Measurements from ENCODE around the gene NPTX2. TPM values are rescaled to one million over a fixed set of nuclear protein-coding genes. Genes with fewer than 3 reads are reported as not detected.

Gene NPTX2
- total RNA-seq, 1 experiment from 2014 or later = not detected

DNA sequence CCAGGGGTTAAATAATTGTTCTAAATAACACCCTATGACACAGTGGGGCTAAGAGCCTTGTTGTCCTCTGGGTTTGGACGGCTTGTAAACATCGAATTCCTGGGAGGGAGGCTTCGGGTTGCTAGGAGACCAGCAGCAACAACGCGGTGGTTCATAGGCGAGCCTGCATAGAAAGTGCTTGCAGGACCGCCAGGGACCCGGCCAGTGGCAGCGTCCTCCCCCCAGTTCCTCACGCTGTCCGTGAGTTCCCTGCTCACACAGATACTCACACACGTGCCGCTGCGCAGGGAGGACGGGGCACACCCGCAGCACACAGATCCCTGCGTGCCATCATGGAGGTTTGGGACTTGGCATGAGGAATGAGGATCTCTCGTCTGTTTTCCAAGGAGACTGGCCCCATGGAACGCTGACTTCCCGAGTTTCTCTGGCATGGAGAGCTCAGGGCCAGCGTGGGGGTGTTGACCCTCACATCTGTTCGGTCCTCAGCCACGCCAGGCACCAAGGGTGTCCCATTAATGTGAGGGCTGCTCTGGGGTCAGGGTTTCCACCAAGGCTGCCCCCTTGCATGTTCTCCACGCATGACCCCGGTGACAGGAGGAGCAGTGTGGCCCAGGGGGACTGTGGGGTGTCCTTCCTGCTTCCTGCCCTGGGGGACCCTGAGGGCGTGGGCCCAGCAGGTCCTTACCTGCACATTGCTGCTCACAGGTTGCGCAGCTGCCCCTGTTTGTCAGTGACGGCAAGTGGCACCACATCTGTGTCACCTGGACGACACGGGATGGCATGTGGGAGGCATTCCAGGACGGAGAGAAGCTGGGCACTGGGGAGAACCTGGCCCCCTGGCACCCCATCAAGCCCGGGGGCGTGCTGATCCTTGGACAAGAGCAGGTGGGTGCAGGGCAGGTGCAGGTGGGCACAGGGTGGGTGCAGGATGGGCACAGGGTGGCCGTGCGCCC is 9.7 kb downstream of the NPTX2 start:
- ATAC-seq = no peak
- H3K36me3 ChIP-seq (ENCODE audit: control insufficient read depth in 1 of 2, insufficient read depth in 2 of 2, low read length in 2 of 2) = no peaks in the 10 kb centered on the region
- no peaks in the 10 kb centered on the region for H4K20me1 ChIP-seq (ENCODE audit: insufficient read depth)
- no peaks in the 10 kb centered on the region for H3K9me3 ChIP-seq (ENCODE audit: control insufficient read depth in 1 of 2, insufficient read depth in 1 of 2, low read depth in 1 of 2, low read length in 2 of 2)
- no peak overlapping the region for H3K27ac ChIP-seq (ENCODE audit: low read depth, low read length)
- H3K4me3 ChIP-seq (replicated peaks in 1 of 2; ENCODE audit: low read depth in 1 of 2, low read length in 2 of 2) = no peak overlapping the region
- CTCF ChIA-PET = no interaction called here
- H3K4me1 ChIP-seq (ENCODE audit: control insufficient read depth in 1 of 2, insufficient read depth in 2 of 2, low read length in 2 of 2) = no peaks in the 10 kb centered on the region
- H3K4me2 ChIP-seq (ENCODE audit: low read length) = no peak overlapping the region
- intact Hi-C loops (cut with micrococcal nuclease) = no loop called here
- no peak for DNase-seq (ENCODE audit: low read depth, low spot score)
- no peaks in the 10 kb centered on the region for H3K79me2 ChIP-seq (ENCODE audit: insufficient read depth, low read length)
- RAD21 ChIA-PET (ENCODE audit: low non-redundant PET in 1 of 2, low total read pairs in 2 of 2, uncharacterized antibody in 2 of 2, unreplicated experiment in 2 of 2) = no interaction called here
- no peak overlapping the region for H2AFZ ChIP-seq (ENCODE audit: low read depth, low read length, poor library complexity, severe bottlenecking)
- no peak overlapping the region for H3K9ac ChIP-seq (ENCODE audit: low read length)
- POLR2A ChIA-PET = no interaction called here
- BruUV-seq (replicated peaks) = no TSS peak
- TF ChIP-seq ZNF274 (IDR thresholded peaks at IDR 0.05; ENCODE audit: low read depth, low read length) = no peak
- no peak for TF ChIP-seq RAD21 (IDR thresholded peaks at IDR 0.05; ENCODE audit: low read depth)
- TF ChIP-seq SP1 (IDR thresholded peaks at IDR 0.05; ENCODE audit: low read depth) = no peak
- no peak for TF ChIP-seq EZH2phosphoT487 (IDR thresholded peaks at IDR 0.05; ENCODE audit: borderline replicate concordance)
- TF ChIP-seq ZFX (IDR thresholded peaks at IDR 0.05) = no peak
- no peak for TF ChIP-seq EGR1 (IDR thresholded peaks at IDR 0.05; ENCODE audit: low read depth)
- no peak for TF ChIP-seq FOSL1 (IDR thresholded peaks at IDR 0.05; ENCODE audit: low read depth)
- TF ChIP-seq EZH2 (IDR thresholded peaks at IDR 0.05) = no peak
- TF ChIP-seq SRF (IDR thresholded peaks at IDR 0.05; ENCODE audit: low read depth) = no peak
- TF ChIP-seq POLR2A (IDR thresholded peaks at IDR 0.05; ENCODE audit: borderline replicate concordance, extremely low read depth, insufficient read depth, insufficient read length) = no peak
- H3K27me3 ChIP-seq (ENCODE audit: insufficient read depth, low read length) = peaks cover 46% of the 10 kb centered on the region
- H3K9me2 ChIP-seq (ENCODE audit: insufficient read depth) = no peaks in the 10 kb centered on the region

DNA sequence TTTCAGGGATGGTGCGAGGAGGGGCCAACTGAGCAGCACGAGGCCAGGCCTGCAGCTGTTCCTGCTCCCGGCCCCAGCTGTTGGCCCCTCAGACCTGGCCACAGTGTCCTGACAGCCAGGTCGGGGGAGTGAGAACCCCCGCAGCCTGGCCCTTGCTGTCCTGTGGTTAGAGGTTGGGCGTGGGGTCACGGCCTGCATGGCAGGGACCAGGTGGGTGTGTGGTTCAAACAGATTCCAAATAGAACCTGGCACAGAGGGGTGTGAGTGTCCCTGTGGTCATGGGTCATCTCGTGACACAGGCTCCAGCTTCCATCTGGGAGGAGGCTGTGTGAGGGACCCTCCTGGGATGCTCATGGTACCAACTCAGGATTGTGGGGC is 10.3 kb downstream of the NPTX2 start:
- intact Hi-C loops (cut with micrococcal nuclease) = no loop called here
- Histone ChIP-seq H3K79me2 (ENCODE audit: insufficient read depth, low read length) (no peaks in the 10 kb centered on the region), H3K36me3 (ENCODE audit: control insufficient read depth in 1 of 2, insufficient read depth in 2 of 2, low read length in 2 of 2) (no peaks in the 10 kb centered on the region), H2AFZ (ENCODE audit: low read depth, low read length, poor library complexity, severe bottlenecking) (no peak overlapping the region), H4K20me1 (ENCODE audit: insufficient read depth) (no peaks in the 10 kb centered on the region), H3K4me1 (ENCODE audit: control insufficient read depth in 1 of 2, insufficient read depth in 2 of 2, low read length in 2 of 2) (no peaks in the 10 kb centered on the region), H3K27me3 (ENCODE audit: insufficient read depth, low read length) (peaks cover 45% of the 10 kb centered on the region), H3K9me3 (ENCODE audit: control insufficient read depth in 1 of 2, insufficient read depth in 1 of 2, low read depth in 1 of 2, low read length in 2 of 2) (no peaks in the 10 kb centered on the region), H3K4me3 (replicated peaks in 1 of 2; ENCODE audit: low read depth in 1 of 2, low read length in 2 of 2) (no peak overlapping the region), H3K9ac (ENCODE audit: low read length) (no peak overlapping the region), H3K9me2 (ENCODE audit: insufficient read depth) (no peaks in the 10 kb centered on the region), H3K27ac (ENCODE audit: low read depth, low read length) (no peak overlapping the region), H3K4me2 (ENCODE audit: low read length) (no peak overlapping the region)
- DNase-seq (ENCODE audit: low read depth, low spot score) (no peak), ATAC-seq (no peak)
- CTCF ChIA-PET = no interaction called here
- RAD21 ChIA-PET (ENCODE audit: low non-redundant PET in 1 of 2, low total read pairs in 2 of 2, uncharacterized antibody in 2 of 2, unreplicated experiment in 2 of 2) = no interaction called here
- no TSS peak for BruUV-seq (replicated peaks)
- POLR2A ChIA-PET = no interaction called here
- no peak for TF ChIP-seq EZH2 (IDR thresholded peaks at IDR 0.05)
- no peak for TF ChIP-seq ZNF274 (IDR thresholded peaks at IDR 0.05; ENCODE audit: low read depth, low read length)
- TF ChIP-seq, protein P1, sequence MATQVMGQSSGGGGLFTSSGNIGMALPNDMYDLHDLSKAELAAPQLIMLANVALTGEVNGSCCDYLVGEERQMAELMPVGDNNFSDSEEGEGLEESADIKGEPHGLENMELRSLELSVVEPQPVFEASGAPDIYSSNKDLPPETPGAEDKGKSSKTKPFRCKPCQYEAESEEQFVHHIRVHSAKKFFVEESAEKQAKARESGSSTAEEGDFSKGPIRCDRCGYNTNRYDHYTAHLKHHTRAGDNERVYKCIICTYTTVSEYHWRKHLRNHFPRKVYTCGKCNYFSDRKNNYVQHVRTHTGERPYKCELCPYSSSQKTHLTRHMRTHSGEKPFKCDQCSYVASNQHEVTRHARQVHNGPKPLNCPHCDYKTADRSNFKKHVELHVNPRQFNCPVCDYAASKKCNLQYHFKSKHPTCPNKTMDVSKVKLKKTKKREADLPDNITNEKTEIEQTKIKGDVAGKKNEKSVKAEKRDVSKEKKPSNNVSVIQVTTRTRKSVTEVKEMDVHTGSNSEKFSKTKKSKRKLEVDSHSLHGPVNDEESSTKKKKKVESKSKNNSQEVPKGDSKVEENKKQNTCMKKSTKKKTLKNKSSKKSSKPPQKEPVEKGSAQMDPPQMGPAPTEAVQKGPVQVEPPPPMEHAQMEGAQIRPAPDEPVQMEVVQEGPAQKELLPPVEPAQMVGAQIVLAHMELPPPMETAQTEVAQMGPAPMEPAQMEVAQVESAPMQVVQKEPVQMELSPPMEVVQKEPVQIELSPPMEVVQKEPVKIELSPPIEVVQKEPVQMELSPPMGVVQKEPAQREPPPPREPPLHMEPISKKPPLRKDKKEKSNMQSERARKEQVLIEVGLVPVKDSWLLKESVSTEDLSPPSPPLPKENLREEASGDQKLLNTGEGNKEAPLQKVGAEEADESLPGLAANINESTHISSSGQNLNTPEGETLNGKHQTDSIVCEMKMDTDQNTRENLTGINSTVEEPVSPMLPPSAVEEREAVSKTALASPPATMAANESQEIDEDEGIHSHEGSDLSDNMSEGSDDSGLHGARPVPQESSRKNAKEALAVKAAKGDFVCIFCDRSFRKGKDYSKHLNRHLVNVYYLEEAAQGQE (IDR thresholded peaks at IDR 0.05; ENCODE audit: low read depth) = no peak
- TF ChIP-seq, protein P2, sequence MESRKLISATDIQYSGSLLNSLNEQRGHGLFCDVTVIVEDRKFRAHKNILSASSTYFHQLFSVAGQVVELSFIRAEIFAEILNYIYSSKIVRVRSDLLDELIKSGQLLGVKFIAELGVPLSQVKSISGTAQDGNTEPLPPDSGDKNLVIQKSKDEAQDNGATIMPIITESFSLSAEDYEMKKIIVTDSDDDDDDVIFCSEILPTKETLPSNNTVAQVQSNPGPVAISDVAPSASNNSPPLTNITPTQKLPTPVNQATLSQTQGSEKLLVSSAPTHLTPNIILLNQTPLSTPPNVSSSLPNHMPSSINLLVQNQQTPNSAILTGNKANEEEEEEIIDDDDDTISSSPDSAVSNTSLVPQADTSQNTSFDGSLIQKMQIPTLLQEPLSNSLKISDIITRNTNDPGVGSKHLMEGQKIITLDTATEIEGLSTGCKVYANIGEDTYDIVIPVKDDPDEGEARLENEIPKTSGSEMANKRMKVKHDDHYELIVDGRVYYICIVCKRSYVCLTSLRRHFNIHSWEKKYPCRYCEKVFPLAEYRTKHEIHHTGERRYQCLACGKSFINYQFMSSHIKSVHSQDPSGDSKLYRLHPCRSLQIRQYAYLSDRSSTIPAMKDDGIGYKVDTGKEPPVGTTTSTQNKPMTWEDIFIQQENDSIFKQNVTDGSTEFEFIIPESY (IDR thresholded peaks at IDR 0.05; ENCODE audit: extremely low read depth, insufficient replicate concordance, low read length) = no peak
- TF ChIP-seq ZFX (IDR thresholded peaks at IDR 0.05) = no peak

All from HCT116 (cell line).